NCI-H774 (cell line): Measurements from ENCODE around the gene FRMPD4.

Experiments
- DNase-seq: peaks from one replicate; lab custom pipeline; 2025; lab: John Stamatoyannopoulos, UW

Gene FRMPD4

GRCh38 chrX:12439416-12439815 lies 301.1 kb downstream of the FRMPD4 start:
- no peak for DNase-seq

DNA sequence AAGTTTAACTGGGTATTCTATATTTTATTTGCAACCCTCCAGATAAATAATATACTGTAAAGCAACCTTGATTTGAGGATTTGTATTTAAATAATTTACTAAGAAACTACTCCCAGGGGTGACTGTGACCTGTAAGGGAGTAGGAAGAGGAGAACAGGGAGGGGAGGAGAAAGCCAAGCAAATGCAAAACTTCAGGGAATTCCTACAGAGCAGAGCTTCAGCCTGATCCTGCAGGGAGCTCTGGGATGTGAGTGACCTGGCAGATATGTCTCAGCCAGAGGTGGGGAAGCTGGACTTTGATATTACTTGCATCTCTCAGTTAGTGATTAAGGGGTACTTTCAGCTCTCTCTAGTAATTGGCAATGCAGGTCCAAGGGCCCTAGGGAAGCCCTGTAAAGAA lies 302.0 kb downstream of the FRMPD4 start:
- no peak for DNase-seq

DNA sequence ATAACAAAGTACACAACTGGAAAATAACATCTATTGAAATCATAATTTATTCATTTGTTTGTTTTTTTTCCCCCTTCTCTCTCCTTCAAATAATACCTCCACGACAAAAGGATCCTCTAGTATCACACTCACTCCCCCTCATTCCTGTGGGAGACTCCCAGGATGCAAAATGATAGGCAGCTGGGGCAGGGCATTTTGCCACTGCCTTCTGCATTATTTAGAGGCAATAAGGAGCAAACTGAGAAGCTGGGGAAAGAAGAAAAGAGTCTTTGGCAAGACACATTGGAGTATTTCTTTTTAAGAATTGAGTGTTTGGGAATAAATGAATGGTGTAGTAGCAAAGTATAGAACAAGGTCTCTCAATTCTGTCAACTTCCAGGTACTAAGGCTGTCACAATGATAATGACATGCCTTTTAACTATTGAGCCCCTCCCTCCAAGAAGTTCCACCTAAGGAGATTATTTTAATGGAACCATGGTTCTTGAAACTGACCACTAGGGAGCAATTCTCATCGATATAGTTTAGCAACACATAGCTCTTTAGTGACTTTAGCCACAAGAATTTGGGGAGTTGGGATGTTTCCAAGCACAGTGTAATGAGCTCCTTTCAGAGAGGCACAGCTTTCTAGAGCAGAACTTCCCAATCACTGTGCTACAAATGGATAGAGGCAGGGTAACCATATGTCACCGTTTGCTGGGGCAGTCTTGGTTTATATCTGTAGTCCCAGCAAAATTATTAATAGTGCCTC lies 303.3 kb downstream of the FRMPD4 start:
- DNase-seq: no peak

DNA sequence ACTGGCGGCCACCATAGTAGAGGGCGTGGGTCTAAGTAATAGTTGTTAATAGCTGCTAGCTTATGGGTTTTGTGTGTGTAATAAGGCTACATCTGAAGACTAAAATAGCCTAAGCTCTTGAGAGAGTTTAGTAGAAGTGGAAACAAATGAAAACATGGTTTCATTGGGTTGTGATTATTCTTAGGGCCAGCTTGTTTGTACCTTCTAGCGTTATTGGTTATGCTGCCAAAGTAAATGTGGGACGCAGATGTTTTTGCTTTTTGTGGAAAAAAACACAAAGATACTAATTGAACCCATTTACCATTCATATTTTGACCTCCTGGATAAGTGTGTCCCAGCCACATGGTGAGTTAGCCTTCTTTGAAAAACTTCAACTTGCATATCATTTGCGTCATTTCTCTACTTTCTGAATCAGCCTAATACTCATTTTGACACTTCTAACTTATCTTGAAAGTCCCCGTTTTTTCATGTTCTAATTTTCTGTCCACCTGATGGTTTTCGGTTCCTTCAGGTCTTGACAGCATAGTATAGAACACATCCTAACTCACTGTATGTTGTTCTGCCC lies 305.3 kb downstream of the FRMPD4 start:
- no peak for DNase-seq

DNA sequence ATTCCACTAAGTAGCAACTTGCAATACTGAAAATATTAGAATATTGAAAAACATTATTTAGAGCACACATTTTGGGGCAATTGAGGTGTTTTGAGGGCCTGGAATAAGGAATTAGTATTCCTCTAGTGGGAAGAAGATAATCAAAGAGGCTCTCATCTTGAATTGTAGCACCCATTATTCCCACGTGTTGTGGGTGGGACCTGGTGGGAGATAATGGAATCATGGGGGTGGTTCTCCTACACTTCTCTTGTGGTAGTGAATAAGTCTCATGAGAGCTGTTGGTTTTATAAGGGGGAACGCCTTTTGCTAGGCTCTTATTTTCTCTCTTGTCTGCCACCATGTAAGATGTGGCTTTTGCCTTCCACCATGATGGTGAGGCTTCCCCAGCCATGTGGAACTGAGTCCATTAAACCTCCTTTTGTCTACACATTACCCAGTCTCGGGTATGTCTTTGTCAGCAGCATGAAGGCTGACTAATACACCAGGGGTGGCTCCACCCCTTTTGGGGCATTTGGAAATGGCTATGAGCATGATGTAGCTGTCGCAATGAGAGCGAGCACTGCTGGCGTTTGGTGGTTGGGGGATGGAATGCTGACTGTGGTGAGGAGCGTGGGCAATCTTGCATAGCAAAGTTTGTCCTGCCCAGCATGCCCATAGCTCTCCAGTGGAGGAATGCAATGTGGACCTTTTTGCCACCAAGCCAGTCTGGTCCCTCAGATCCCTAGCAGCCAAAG lies 308.2 kb downstream of the FRMPD4 start:
- DNase-seq: no peak

- DNase-seq: no peak
Observed at GRCh38 chrX:12447448-12448064, 309.3 kb downstream of the FRMPD4 start.

DNA sequence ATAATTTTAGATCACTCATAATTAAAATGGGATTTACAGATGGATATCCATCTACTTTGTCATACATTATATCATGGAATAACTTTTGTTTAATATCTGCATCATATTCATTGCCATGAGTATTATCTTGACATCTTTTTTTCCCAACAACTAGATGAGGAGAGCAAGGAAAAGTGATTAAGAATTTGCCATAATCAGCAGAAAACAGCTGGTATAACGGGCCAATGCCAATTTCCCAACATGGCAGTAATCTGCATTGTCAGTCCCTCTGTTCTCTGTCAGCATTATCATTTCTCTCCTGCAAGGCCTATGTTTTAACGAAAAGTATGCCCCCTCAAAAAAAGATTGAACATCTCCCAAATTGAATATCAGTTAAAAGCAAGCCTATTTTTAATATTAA lies 314.0 kb downstream of the FRMPD4 start:
- DNase-seq: no peak

GRCh38 chrX:12460929-12461328 lies 322.7 kb downstream of the FRMPD4 start:
- no peak for DNase-seq

- DNase-seq: no peak
Observed at GRCh38 chrX:12463052-12463451, 324.8 kb downstream of the FRMPD4 start.

- no peak for DNase-seq
Observed at GRCh38 chrX:12463873-12464272, 325.6 kb downstream of the FRMPD4 start.

DNA sequence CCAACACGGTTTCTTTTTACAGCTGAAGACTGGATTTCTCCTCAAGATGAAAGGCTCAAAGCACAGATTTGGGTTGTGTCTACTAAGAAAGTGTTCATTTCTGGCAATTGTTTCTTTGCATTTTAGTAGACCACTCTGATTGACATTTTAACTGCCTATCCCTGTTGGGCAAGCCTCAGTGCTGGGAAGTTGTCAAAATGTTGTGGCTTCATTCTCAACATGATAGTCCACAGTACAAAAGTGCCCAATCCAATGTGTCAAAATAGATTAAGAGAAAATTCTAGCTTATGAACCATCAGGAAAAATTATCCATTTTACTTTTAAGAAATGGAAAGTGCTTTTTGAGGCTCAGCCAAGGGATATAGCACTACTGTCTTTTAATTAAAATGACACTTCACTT lies 329.0 kb downstream of the FRMPD4 start:
- DNase-seq: no peak

DNA sequence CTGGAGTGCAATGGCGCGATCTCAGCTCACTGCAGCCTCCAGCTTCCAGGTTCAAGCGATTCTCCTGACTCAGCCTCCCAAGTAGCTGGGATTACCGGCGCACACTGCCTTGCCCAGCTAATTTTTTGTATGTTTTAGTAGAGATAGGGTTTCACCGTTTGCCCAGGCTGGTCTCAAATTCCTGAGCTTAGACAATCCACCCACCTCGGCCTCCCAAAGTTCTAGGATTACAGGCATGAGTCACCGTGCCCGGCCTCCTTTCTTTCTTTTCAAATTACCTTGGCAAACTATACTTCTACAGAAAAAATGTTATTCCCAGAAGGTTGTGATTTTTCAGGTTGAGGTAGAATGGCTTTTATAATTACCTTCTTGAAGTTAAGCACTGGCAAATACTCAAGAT lies 331.0 kb downstream of the FRMPD4 start:
- no peak for DNase-seq

DNA sequence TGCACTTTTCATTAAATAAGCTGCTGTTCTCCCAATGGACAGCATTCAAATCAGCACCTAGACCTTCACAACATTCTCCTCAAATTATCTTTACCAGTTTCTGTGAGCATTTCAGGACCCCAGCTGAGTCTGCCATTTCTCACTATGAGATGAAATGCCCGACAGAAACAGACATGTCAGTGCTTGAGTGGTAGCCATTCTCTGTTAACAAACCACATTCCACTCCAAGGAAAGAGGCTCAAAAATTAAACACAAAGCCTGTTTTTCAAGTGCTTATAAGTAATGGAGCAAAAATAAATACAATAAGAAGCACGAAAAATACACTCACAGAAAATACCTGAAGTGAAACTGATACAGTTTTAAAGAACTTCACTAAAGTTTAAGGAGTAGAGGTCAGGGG lies 332.8 kb downstream of the FRMPD4 start:
- no peak for DNase-seq

DNA sequence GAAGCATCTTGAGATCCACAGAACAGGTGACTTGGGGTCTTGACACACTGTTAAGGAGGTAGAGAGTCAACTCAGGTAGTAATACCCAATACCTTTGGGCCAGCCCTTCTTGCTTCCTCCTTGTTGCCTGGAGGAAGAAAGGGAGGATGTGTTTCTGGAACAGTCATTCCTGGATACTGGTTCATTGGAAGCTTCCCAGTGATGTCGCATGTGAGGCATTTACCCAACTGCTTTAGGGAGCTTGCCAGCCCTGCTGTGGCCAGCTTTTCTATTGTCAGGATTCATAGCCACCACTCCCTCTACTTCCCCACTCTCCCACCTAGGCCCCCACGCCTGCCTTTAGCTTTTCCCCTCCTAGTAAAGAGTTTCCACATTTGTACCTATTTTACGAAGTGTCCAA lies 342.7 kb downstream of the FRMPD4 start:
- no peak for DNase-seq

DNA sequence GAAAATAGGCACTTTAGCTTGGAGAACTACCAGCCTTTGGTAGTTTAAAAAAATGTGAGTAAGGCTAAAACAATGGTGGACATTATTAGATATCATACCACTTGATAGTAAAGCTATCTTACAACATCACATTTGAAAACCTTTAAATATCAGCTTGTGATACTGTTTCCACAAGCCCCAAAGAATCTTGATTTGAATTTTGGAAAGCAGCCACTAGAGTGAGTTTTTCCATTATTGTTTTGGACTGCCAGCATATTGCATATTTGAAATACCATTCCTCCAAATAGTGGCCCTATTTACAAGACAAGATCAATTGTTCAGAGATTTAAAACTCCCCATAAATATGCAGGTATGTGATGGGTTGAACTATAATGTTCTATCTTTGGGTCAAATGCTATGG lies 349.9 kb downstream of the FRMPD4 start:
- DNase-seq: no peak

- no peak for DNase-seq
Observed at GRCh38 chrX:12488771-12489170, 350.5 kb downstream of the FRMPD4 start.

GRCh38 chrX:12489341-12489740 lies 351.1 kb downstream of the FRMPD4 start:
- DNase-seq: no peak

DNA sequence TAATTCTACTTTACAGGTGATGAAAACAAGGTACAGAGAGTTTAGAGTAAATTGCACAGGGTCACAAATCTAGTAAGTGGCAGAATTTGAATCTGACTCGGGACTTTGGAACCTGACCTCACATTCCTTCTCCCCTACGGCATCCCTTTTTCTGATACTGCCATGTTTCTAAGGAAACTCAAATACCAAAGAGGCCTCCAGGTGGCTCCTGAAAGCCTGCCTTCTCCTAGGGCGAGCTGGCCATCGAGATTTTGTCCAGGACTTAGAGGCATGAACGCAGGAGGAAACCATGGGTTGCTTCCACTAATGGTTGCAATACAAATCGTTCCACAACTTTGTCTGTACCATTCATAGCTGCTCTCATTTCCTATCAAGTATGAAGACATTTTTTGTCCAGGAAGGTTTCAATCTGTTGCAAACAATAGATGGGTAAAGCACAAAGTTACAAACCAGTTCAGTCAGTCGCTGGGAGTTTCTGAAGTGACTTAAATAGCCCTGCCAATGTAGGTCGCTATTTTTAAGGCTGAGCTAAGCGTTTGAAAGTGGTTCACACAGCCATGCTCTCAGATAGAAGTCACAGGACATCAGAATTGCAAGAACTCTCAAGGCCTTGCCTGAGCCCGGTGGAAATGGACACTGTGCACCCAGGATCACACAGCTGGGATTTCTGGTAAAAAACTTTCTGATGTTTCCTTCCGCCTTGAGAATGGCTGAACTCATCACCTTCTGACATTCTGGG lies 356.3 kb downstream of the FRMPD4 start:
- DNase-seq: no peak

DNA sequence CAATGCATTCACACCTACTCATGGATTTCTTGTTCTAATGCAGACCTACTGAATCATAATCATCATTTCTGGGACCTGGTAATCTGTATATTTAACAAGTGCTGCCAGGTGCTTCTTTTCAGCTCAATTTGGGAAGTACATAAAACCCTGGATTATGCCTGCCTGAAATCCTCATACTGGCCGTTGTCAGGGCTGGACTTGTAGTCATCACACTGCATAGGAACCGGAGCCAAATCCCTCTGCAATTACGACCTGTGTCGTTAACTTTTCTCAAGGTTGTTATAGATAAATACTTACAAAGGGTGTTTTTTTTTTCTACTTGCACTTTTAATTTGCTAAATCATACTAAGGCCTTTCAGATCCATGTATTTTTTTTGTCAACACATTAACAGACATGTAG lies 358.1 kb downstream of the FRMPD4 start:
- DNase-seq: no peak

- DNase-seq: no peak
Observed at GRCh38 chrX:12497832-12498591, 359.7 kb downstream of the FRMPD4 start.

- no peak for DNase-seq
Observed at GRCh38 chrX:12505127-12505526, 366.9 kb downstream of the FRMPD4 start.
